Activated CD4-positive, alpha-beta T cell treated with anti-CD3 and anti-CD28 coated beads for 36 hours (primary cell): ENCODE measurements around the gene RET. TPM values are rescaled to one million over a fixed set of nuclear protein-coding genes. Genes with fewer than 3 reads are reported as not detected.

Experiments
- total RNA-seq, 2 experiments: library from RNA; stranded (reverse); gene quantifications; one replicate each; pipeline ENCODE4 v1.2.3, GENCODE V29; 2021

Gene RET
- total RNA-seq, 2 experiments from 2014 or later: 0.19 to 0.32 TPM

Other genes starting within 250 kb of the RET start
- 10 to 100 TPM; 19.3 to 19.5 TPM for gene CSGALNACT2, start 61.4 kb downstream of the RET start, total RNA-seq
- gene RASGEF1A, start 190.0 kb downstream of the RET start, total RNA-seq: under 1 TPM; 0.44 to 0.64 TPM